ENCODE results near the gene PLA2G2D.

Gene PLA2G2D

GRCh38 chr1:20095564-20096434 lies 23.5 kb downstream of the PLA2G2D start:
- TF ChIP-seq SIN3A (IDR thresholded peaks at IDR 0.05; ENCODE audit: borderline replicate concordance, insufficient read depth, low read length): no peak
- no peak for TF ChIP-seq POLR2AphosphoS5 (IDR thresholded peaks at IDR 0.05; ENCODE audit: low read depth, low read length)
- no peak for TF ChIP-seq FOXP2 (optimal IDR thresholded peaks at IDR 0.05; ENCODE audit: borderline replicate concordance, extremely low read depth, extremely low read length, insufficient read depth)
- no peak for TF ChIP-seq TAF1 (IDR thresholded peaks at IDR 0.05; ENCODE audit: borderline replicate concordance, insufficient read depth, low read length)
- TF ChIP-seq, protein P1, sequence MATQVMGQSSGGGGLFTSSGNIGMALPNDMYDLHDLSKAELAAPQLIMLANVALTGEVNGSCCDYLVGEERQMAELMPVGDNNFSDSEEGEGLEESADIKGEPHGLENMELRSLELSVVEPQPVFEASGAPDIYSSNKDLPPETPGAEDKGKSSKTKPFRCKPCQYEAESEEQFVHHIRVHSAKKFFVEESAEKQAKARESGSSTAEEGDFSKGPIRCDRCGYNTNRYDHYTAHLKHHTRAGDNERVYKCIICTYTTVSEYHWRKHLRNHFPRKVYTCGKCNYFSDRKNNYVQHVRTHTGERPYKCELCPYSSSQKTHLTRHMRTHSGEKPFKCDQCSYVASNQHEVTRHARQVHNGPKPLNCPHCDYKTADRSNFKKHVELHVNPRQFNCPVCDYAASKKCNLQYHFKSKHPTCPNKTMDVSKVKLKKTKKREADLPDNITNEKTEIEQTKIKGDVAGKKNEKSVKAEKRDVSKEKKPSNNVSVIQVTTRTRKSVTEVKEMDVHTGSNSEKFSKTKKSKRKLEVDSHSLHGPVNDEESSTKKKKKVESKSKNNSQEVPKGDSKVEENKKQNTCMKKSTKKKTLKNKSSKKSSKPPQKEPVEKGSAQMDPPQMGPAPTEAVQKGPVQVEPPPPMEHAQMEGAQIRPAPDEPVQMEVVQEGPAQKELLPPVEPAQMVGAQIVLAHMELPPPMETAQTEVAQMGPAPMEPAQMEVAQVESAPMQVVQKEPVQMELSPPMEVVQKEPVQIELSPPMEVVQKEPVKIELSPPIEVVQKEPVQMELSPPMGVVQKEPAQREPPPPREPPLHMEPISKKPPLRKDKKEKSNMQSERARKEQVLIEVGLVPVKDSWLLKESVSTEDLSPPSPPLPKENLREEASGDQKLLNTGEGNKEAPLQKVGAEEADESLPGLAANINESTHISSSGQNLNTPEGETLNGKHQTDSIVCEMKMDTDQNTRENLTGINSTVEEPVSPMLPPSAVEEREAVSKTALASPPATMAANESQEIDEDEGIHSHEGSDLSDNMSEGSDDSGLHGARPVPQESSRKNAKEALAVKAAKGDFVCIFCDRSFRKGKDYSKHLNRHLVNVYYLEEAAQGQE (IDR thresholded peaks at IDR 0.05; ENCODE audit: insufficient read depth in 1 of 2, low read depth in 2 of 2, low read length in 2 of 2): no peak

DNA sequence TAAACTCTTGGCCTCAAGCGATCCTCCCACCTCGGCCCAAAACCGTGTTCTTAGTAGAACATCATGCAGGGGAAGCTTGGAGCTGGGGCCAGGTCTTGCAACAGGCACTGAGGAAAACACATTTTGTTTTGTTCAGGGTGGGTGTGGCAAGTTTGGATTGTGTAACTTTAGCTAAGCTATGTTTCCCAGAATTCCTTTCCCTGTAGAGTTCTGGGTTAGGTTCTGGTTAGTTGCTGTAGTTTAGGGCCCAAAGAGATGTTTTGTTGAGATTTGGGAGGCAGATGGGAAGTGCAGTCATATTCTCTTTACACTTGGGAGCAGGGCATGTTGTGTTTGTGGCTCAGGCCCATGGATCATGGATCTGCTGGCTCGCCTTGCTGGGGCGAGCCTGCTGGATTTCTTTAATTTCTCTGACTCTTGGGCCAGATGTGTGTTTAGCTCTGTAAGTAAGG lies 25.4 kb downstream of the PLA2G2D start:
- TF ChIP-seq, protein P1 (IDR thresholded peaks at IDR 0.05; ENCODE audit: insufficient read depth in 1 of 2, low read depth in 2 of 2, low read length in 2 of 2): no peak
- no peak for TF ChIP-seq SIN3A (IDR thresholded peaks at IDR 0.05; ENCODE audit: borderline replicate concordance, insufficient read depth, low read length)
- TF ChIP-seq POLR2AphosphoS5 (IDR thresholded peaks at IDR 0.05; ENCODE audit: low read depth, low read length): no peak
- no peak for TF ChIP-seq TAF1 (IDR thresholded peaks at IDR 0.05; ENCODE audit: borderline replicate concordance, insufficient read depth, low read length)
- TF ChIP-seq FOXP2 (optimal IDR thresholded peaks at IDR 0.05; ENCODE audit: borderline replicate concordance, extremely low read depth, extremely low read length, insufficient read depth): no peak

- TF ChIP-seq SIN3A (IDR thresholded peaks at IDR 0.05; ENCODE audit: borderline replicate concordance, insufficient read depth, low read length) (no peak), FOXP2 (optimal IDR thresholded peaks at IDR 0.05; ENCODE audit: borderline replicate concordance, extremely low read depth, extremely low read length, insufficient read depth) (no peak), TAF1 (IDR thresholded peaks at IDR 0.05; ENCODE audit: borderline replicate concordance, insufficient read depth, low read length) (no peak), POLR2AphosphoS5 (IDR thresholded peaks at IDR 0.05; ENCODE audit: low read depth, low read length) (no peak)
- TF ChIP-seq, protein P1 (IDR thresholded peaks at IDR 0.05; ENCODE audit: insufficient read depth in 1 of 2, low read depth in 2 of 2, low read length in 2 of 2): no peak
These were observed 26.0 kb downstream of the PLA2G2D start for GRCh38 chr1:20093303-20093702.

DNA sequence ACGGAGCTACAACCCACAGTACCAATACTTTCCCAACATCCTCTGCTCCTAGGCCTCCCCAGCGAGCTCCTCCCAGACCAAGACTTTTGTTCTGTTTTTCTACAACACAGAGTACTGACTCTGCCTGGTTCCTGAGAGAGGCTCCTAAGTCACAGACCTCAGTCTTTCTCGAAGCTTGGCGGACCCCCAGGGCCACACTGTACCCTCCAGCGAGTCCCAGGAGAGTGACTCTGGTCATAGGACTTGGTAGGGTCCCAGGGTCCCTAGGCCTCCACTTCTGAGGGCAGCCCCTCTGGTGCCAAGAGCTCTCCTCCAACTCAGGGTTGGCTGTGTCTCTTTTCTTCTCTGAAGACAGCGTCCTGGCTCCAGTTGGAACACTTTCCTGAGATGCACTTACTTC lies 28.7 kb downstream of the PLA2G2D start:
- TF ChIP-seq FOXP2 (optimal IDR thresholded peaks at IDR 0.05; ENCODE audit: borderline replicate concordance, extremely low read depth, extremely low read length, insufficient read depth) (no peak), SIN3A (IDR thresholded peaks at IDR 0.05; ENCODE audit: borderline replicate concordance, insufficient read depth, low read length) (no peak)

DNA sequence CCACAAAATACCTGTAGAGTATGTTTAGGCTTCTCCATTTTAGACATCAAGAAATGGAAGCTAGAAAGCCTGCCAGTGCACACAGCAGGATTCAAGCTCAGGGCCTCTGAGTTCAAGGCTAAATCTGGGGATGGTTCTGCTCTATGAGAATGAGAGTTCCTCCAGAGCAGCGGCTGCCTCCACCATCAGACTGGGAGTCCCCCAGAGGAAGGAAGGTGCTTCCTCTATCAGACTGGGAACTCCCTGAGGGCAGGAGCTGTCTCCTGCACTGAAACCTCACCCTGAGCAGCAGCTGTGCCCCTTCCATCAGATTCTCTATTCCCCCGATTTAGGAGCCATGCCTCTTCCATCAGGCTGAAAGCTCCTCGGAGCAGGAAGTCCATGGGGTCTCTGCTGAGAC lies 29.2 kb downstream of the PLA2G2D start:
- TF ChIP-seq TAF1 (IDR thresholded peaks at IDR 0.05; ENCODE audit: borderline replicate concordance, insufficient read depth, low read length): no peak
- no peak for TF ChIP-seq FOXP2 (optimal IDR thresholded peaks at IDR 0.05; ENCODE audit: borderline replicate concordance, extremely low read depth, extremely low read length, insufficient read depth)
- TF ChIP-seq, protein P1 (IDR thresholded peaks at IDR 0.05; ENCODE audit: insufficient read depth in 1 of 2, low read depth in 2 of 2, low read length in 2 of 2): no peak
- TF ChIP-seq POLR2AphosphoS5 (IDR thresholded peaks at IDR 0.05; ENCODE audit: low read depth, low read length): no peak
- no peak for TF ChIP-seq SIN3A (IDR thresholded peaks at IDR 0.05; ENCODE audit: borderline replicate concordance, insufficient read depth, low read length)
